NCI-H69 (cell line): Measurements from ENCODE around the gene TRIP10.
"Not testable (repeated sequence)": the region's sequence is repeated elsewhere in the genome, so short reads cannot be mapped to it uniquely, and the experiment has no call there.

Source experiments
- DNase-seq: peaks from one replicate; lab custom pipeline; 2025; lab: John Stamatoyannopoulos, UW

The TRIP10 gene

GRCh38 chr19:6740589-6741343 lies 1.3 kb downstream of the TRIP10 start:
- DNase-seq = no peak

DNA sequence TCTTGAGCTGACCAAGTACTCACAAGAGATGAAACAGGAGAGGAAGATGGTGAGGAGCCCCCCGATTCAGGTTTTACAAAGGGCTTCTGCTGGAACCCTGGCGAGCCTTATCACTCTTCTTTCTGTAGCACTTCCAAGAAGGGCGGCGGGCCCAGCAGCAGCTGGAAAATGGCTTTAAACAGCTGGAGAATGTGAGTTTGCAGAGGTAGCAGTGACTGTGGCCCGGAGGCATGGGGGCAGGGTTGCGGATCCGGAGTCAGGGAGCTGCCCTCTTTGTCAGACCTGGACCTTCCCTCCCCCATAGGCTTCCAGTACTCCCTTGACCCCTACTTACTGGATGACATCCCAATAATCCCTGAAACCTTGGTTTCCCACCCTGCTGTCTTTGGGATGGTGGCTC lies 3.6 kb downstream of the TRIP10 start:
- DNase-seq = no peak

- DNase-seq = no peak
Observed at GRCh38 chr19:6743714-6744380, 4.4 kb downstream of the TRIP10 start.

DNA sequence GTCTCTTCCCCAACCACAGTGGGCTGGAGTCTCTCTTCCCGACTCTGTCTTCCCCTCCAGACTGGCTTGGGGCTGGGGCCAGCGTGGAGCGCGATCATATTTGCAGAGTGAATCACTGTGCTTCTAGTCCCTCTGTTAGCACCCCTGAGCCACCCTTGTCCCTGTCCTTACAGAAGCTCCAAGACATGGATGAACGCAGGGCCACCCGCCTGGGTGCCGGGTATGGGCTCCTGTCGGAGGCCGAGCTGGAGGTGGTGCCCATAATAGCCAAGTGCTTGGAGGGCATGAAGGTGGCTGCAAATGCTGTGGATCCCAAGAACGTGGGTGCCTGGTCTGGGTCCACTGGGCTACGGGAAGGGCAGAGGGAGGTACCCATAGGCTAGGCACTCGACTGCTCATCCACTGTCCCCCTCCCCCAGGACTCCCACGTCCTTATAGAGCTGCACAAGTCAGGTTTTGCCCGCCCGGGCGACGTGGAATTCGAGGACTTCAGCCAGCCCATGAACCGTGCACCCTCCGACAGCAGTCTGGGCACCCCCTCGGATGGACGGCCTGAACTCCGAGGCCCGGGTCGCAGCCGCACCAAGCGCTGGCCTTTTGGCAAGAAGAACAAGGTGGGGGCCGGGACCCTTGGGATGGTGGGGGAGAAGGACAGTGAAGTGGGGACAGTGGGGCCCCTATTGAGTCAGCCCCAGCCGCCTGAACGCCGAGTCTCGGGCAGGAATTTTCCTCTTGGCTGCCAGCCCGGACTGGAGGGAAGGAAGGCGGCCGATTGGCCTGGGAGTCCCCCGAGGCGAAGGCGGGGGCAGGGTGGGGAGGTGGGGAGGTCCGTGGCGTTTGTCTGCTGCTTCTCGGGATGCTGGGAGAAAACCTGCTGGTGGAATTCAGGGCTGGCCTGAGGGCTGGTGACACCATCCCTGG lies 5.2 kb downstream of the TRIP10 start:
- DNase-seq = no peak

DNA sequence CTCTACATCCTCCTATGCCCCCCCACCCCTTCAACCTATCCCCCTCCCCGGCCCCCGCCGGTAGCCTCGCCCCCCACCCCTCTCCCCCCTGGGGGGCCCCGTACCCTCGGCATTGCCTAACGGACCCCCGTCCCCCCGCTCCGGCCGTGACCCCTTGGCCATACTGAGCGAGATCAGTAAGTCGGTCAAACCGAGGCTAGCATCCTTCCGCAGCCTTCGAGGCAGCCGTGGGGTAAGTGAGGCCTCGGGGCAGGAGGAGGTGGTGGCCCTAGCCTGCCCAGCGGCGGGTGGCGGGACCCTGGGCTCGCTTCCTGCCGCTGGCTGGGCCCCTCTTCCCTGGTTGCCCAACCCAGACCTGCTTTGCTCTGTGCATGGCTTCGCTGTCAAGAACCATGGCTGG lies 6.5 kb downstream of the TRIP10 start:
- no peak for DNase-seq

GRCh38 chr19:6748543-6748942 lies 9.1 kb downstream of the TRIP10 start:
- DNase-seq = not testable (repeated sequence)

GRCh38 chr19:6750062-6750461 lies 10.6 kb downstream of the TRIP10 start:
- no peak for DNase-seq

- no peak for DNase-seq
Observed at GRCh38 chr19:6751189-6751588, 11.7 kb downstream of the TRIP10 start.

DNA sequence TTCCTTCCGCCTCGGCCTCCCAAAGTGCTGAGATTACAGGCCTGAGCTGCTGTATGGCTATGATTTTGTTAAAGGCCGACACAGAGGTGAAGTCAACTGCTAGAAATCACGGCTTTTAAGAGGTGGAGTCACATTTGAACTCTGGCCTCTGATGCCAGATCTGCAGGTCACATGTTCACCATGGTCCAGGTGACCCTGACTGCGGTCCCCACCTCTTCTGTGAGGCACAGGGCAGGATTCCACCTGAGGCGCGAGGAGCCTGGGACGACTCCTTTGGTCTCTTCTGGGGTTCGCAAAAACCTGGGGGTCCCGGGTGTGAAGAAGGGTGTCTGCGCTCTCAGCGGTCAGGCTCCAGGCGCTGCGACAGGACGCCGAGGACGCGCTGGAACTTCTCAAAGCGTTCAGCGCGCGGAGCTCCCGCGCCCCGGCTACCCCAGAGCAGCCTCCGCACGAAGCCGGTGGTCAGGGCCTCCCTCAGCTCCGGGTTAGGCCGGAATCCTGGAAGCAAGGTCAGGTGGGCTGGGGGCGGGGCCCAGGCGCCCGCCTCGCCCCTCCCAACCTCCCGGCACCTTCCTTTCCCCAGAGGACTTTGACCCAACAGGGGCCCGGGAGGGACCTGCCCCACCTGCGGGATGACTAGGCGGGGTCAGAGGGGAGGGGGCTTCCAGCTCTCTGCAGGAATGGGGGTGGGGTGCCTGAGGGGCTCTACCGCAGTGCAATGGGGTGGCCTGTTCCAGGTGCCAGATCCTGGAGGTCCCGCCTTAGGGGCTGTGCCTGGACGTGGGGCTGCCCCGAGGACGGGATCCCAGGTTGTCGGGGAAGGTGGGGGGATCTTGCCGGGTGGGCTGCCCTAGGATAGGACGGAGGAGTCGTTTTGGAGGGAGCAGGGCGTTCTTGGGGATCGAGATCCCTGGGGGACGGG lies 13.0 kb downstream of the TRIP10 start:
- DNase-seq = no peak

DNA sequence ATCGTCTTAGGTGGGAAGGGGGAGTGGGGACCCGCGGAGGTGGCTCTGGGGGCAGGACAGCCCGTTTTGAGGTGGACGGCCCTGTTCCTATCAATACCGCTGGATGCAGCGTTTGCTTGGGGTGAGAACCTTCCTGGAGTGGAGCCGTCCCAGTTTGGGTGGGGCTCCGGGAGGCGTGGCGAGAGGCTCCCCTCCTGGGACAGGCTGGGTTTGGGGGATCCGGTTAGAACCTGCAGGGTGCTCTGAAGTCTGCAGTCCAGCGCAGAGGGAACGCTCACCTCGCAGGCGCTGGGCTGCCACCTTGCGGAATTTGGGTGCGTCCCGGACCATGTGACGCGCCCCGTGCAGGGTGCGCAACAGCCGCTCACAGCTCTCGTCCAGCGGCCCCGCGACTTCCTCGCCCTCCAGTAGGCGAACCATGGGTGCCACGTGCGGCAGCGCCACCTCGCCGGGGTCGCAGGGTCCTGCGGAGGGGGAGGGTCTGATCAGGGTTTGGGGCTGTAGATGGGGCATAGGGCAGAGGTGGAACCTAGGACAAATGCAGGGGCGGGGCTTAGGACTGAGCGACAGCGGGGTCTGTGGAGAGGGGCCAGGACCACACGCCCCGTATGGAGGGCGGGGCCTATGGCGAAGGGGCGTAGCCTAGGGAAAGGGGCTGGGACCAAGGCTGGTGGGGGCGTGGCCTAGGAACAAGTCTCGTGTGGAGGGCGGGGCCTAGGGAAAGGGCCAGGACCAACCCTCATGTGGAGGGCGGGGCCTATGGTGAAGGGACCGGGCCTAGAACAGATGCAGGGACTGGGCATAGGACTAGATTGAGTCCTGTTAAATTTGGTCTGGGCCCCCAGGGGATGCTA lies 13.9 kb downstream of the TRIP10 start:
- no peak for DNase-seq

DNA sequence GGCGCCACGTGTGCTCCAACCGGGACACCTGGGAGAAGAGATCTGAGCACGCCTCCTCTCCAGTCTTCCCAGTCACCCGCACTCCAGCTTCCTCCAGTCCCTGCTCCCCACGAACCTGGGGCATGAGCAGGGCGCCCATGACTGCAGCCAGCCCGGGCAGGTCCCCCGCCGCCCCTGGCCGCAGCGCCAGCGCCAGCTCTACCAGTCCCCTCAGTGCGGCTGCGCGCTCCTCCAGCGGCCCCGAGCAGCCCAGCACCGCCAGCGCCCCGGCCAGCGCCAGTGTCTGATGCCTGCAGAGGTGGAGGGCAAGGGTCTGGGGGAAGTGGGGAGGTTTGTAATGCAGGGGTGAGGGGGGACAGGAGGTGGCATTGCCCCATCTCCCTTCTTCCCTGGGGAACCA lies 14.7 kb downstream of the TRIP10 start:
- no peak for DNase-seq

GRCh38 chr19:6754653-6755463 lies 15.4 kb downstream of the TRIP10 start:
- DNase-seq = no peak

GRCh38 chr19:6760606-6761005 lies 21.1 kb downstream of the TRIP10 start:
- DNase-seq = no peak

- DNase-seq = no peak
Observed at GRCh38 chr19:6761053-6761676, 21.7 kb downstream of the TRIP10 start.

- not testable (repeated sequence) for DNase-seq
Observed at GRCh38 chr19:6762253-6762797, 22.8 kb downstream of the TRIP10 start.

DNA sequence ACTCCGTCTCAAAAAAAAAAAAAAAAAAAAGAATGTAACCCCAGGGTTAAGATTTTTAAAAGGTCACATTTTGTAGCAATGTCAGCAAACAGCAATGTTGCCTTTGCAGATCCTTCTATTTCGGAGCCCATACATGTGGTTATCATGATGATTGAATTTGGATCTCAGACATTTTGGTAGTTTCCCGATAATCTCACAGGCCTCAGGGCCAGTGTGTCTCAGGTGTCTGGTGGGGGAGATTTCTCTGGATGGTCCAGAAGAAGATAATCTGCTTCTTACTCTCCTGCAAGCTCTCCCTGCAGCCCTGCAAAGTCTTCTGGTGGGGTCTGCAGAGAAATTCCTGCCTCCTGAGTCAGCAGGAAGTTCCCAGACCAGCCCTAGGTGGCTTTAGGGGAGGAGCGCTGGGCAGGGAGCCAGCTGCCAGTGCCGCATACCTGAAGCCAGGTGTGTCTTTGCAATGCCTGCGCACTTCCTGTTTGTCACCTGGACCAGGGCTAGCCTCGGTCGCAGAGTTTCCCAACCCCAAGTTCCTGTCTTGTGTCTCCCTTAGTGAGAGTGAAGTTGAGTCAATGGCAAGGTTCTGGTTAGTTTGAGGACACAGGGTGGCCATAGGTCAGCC lies 26.4 kb downstream of the TRIP10 start:
- DNase-seq = no peak

- no peak for DNase-seq
Observed at GRCh38 chr19:6766357-6767080, 27.0 kb downstream of the TRIP10 start.

- DNase-seq = no peak
Observed at GRCh38 chr19:6767081-6767356, 27.5 kb downstream of the TRIP10 start.
